Measurements from ENCODE around the gene GPHB5. TPM values are rescaled to one million over a fixed set of nuclear protein-coding genes. Genes with fewer than 3 reads are reported as not detected.

The GPHB5 gene
- total and polyA plus RNA-seq, 2 of the 13 experiments (the other 11 are each of a cell fraction or from before 2014, with no cell fraction given): not detected

DNA sequence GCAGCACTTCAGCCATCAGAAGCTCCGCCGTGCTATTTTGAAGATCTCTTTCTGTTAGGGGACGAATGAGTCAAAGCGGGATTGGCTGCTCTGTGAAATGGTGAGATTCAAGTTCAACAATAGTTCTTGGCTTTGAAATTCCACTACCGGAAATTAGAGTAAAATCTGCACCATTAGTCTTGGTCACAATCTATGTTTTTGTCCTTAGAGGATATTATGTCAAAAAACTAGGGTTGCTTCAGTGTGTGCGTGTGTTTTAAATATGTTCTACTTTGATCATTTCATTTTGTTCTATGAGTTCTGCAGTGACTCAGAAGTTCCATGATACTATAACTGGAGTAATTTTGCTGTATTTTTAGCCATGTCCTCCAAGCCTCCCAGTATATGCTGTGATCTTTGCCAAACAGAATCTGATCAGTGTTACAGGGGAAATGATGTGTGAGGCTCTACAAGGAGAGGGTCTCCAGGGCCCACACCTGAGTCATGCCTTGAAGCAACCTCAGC, 22.6 kb downstream of the GPHB5 start:
- H3K4me2 ChIP-seq (ENCODE audit: low read depth, low read length): no peak overlapping the region
- POLR2A ChIA-PET: no interaction called here
- no peak overlapping the region for H2AFZ ChIP-seq (ENCODE audit: low read length)
- TF ChIP-seq TP53 (CRISPR knock-in tag; conservative IDR thresholded peaks at IDR 0.05): no peak
- TF ChIP-seq, protein P1, sequence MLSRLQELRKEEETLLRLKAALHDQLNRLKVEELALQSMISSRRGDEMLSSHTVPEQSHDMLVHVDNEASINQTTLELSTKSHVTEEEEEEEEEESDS (CRISPR knock-in tag; IDR thresholded peaks at IDR 0.05; ENCODE audit: borderline replicate concordance): no peak
- no peak for TF ChIP-seq AKAP8 (CRISPR knock-in tag; IDR thresholded peaks at IDR 0.05)
- CTCF ChIA-PET (ENCODE audit: low intra/inter-chr PET ratio, low total read pairs): no interaction called here
- H3K9me3 ChIP-seq (ENCODE audit: low read length): no peaks in the 10 kb centered on the region
- intact Hi-C loops (cut with micrococcal nuclease; ENCODE audit: unreplicated experiment): no loop called here
- H3K4me1 ChIP-seq (ENCODE audit: insufficient read depth, low read length): no peaks in the 10 kb centered on the region
- H4K20me1 ChIP-seq (ENCODE audit: insufficient read depth, low read length): no peaks in the 10 kb centered on the region
- DNase-seq (ENCODE audit: low spot score) (no peak), ATAC-seq (no peak), FAIRE-seq (no peak)
- no peak overlapping the region for H3K4me3 ChIP-seq (replicated peaks in 1 of 3; ENCODE audit: insufficient read depth in 1 of 3, low read depth in 2 of 3, low read length in 3 of 3)
- 61% methylated on average over 6 of the region's 6 CpGs for WGBS (ENCODE audit: low lambda C conversion rate)
- H3K36me3 ChIP-seq (replicated peaks in 1 of 2; ENCODE audit: control insufficient read depth in 1 of 2, insufficient read depth in 2 of 2, low read length in 2 of 2): no peaks in the 10 kb centered on the region
- H3K27ac ChIP-seq (ENCODE audit: extremely low read length, insufficient read depth, low read length): no peak overlapping the region
- H3K9ac ChIP-seq (ENCODE audit: insufficient read depth, low read depth, low read length): no peak overlapping the region
- BruUV-seq (replicated peaks): no TSS peak
- in situ Hi-C loops (cut with HindIII; ENCODE audit: extremely low pct_ligation_motif_present, low pct_unique_long_range_greater_than_20kb): no loop called here
- H3K79me2 ChIP-seq (ENCODE audit: insufficient read depth, low read length): no peaks in the 10 kb centered on the region
- H3K27me3 ChIP-seq (ENCODE audit: control insufficient read depth in 1 of 2, insufficient read depth in 2 of 2, low read length in 2 of 2): peaks cover 0 to 15% of the 10 kb centered on the region in 2 experiments; a peak in 2 of 5 replicates

DNA sequence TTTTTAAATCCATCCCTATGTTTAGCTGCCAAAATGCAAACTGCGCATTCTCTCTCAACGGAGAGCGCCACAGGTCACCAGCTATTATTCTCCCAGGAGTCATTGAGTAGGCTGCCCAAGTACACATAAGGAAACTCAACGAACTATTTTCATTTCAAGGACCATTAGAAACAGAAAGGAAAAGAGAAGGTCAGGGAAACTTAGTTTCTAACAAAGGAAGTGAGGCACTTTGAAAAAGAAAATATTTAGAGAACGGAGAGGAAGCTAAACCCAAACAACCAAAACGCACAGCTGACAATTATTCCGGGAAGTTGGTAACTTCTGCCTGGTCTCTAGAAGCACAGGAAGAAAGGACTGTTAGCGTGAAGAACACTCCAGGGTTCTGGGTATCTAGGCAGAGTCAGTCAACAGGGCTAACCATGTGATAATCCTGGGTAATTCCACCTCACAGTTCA, 23.5 kb downstream of the GPHB5 start:
- Histone ChIP-seq H4K20me1 (ENCODE audit: insufficient read depth, low read length) (no peaks in the 10 kb centered on the region), H3K36me3 (replicated peaks in 1 of 2; ENCODE audit: control insufficient read depth in 1 of 2, insufficient read depth in 2 of 2, low read length in 2 of 2) (no peaks in the 10 kb centered on the region), H3K9ac (ENCODE audit: insufficient read depth, low read depth, low read length) (no peak overlapping the region), H3K4me3 (replicated peaks in 1 of 3; ENCODE audit: insufficient read depth in 1 of 3, low read depth in 2 of 3, low read length in 3 of 3) (no peak overlapping the region), H3K4me1 (ENCODE audit: insufficient read depth, low read length) (no peaks in the 10 kb centered on the region), H3K9me3 (ENCODE audit: low read length) (no peaks in the 10 kb centered on the region), H2AFZ (ENCODE audit: low read length) (no peak overlapping the region), H3K79me2 (ENCODE audit: insufficient read depth, low read length) (no peaks in the 10 kb centered on the region), H3K4me2 (ENCODE audit: low read depth, low read length) (no peak overlapping the region), H3K27me3 (ENCODE audit: control insufficient read depth in 1 of 2, insufficient read depth in 2 of 2, low read length in 2 of 2) (peaks cover 0 to 19% of the 10 kb centered on the region in 2 experiments; a peak in 2 of 5 replicates), H3K27ac (ENCODE audit: extremely low read length, insufficient read depth, low read length) (no peak overlapping the region)
- DNase-seq (ENCODE audit: low spot score) (no peak), ATAC-seq (no peak), FAIRE-seq (no peak)
- in situ Hi-C loops (cut with HindIII; ENCODE audit: extremely low pct_ligation_motif_present, low pct_unique_long_range_greater_than_20kb): no loop called here
- POLR2A ChIA-PET: no interaction called here
- CTCF ChIA-PET (ENCODE audit: low intra/inter-chr PET ratio, low total read pairs): no interaction called here
- TF ChIP-seq, protein P2, sequence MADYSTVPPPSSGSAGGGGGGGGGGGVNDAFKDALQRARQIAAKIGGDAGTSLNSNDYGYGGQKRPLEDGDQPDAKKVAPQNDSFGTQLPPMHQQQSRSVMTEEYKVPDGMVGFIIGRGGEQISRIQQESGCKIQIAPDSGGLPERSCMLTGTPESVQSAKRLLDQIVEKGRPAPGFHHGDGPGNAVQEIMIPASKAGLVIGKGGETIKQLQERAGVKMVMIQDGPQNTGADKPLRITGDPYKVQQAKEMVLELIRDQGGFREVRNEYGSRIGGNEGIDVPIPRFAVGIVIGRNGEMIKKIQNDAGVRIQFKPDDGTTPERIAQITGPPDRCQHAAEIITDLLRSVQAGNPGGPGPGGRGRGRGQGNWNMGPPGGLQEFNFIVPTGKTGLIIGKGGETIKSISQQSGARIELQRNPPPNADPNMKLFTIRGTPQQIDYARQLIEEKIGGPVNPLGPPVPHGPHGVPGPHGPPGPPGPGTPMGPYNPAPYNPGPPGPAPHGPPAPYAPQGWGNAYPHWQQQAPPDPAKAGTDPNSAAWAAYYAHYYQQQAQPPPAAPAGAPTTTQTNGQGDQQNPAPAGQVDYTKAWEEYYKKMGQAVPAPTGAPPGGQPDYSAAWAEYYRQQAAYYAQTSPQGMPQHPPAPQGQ (CRISPR knock-in tag; IDR thresholded peaks at IDR 0.05; ENCODE audit: borderline replicate concordance): no peak
- TF ChIP-seq, protein P3, sequence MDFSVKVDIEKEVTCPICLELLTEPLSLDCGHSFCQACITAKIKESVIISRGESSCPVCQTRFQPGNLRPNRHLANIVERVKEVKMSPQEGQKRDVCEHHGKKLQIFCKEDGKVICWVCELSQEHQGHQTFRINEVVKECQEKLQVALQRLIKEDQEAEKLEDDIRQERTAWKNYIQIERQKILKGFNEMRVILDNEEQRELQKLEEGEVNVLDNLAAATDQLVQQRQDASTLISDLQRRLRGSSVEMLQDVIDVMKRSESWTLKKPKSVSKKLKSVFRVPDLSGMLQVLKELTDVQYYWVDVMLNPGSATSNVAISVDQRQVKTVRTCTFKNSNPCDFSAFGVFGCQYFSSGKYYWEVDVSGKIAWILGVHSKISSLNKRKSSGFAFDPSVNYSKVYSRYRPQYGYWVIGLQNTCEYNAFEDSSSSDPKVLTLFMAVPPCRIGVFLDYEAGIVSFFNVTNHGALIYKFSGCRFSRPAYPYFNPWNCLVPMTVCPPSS (IDR thresholded peaks at IDR 0.05): no peak
- TF ChIP-seq NCOA5 (CRISPR knock-in tag; IDR thresholded peaks at IDR 0.05): no peak
- TF ChIP-seq, protein P4, sequence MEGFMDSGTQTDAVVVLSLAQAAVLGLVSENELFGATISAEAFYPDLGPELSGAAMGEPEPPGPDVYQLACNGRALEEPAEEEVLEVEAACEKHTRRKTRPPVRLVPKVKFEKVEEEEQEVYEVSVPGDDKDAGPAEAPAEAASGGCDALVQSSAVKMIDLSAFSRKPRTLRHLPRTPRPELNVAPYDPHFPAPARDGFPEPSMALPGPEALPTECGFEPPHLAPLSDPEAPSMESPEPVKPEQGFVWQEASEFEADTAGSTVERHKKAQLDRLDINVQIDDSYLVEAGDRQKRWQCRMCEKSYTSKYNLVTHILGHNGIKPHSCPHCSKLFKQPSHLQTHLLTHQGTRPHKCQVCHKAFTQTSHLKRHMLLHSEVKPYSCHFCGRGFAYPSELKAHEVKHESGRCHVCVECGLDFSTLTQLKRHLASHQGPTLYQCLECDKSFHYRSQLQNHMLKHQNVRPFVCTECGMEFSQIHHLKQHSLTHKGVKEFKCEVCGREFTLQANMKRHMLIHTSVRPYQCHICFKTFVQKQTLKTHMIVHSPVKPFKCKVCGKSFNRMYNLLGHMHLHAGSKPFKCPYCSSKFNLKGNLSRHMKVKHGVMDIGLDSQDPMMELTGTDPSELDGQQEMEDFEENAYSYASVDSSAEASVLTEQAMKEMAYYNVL (CRISPR knock-in tag; IDR thresholded peaks at IDR 0.05; ENCODE audit: borderline replicate concordance): no peak
- intact Hi-C loops (cut with micrococcal nuclease; ENCODE audit: unreplicated experiment): no loop called here
- BruUV-seq (replicated peaks): no TSS peak
- 30% methylated on average over 8 of the region's 8 CpGs for WGBS (ENCODE audit: low lambda C conversion rate)
